HepG2 (cell line): ENCODE data around the gene TMEM252. TPM values are rescaled to one million over a fixed set of nuclear protein-coding genes. Genes with fewer than 3 reads are reported as not detected.

Experiments
- HNRNPK ChIP-seq: fragments of 200-400 bp; formaldehyde crosslinking; IDR thresholded peaks from 2 replicates; pipeline ENCODE4 v1.6.1; 2018; ENCODE audit warnings: low read length, low read depth, moderate library complexity, mild to moderate bottlenecking; ENCODE audit not compliant: poor library complexity, severe bottlenecking
- RNF2 ChIP-seq: fragments of 450-650 bp; conservative IDR thresholded peaks from 2 replicates; pipeline ENCODE4 v1.6.1; 2016; ENCODE audit warnings: low read depth
- ZNF547 ChIP-seq: sonication (generic); formaldehyde crosslinking; IDR thresholded peaks from 2 replicates; pipeline ENCODE4 v1.5.1; 2020; ENCODE audit warnings: mild to moderate bottlenecking, missing genetic modification reagents
- ZNF749 ChIP-seq: sonication (generic); formaldehyde crosslinking; IDR thresholded peaks from 2 replicates; pipeline ENCODE4 v1.8.0; 2022; ENCODE audit warnings: mild to moderate bottlenecking, missing genetic modification reagents, moderate library complexity, borderline replicate concordance
- polyA plus RNA-seq, 8 experiments: library from polyadenylated mRNA; depleted of rRNA in 3 of 8; stranded (reverse) in 7 of 8; unstranded in 1 of 8; fragments of >200 nt; fragmentation: Illumina TruSeq in 4 of 8; extraction: Trizol in 4 of 8; gene quantifications; 2 replicates each; pipeline versions ENCODE4 v1.2.1 to v1.2.3, GENCODE V29; 2011 to 2016; ENCODE audit warnings: low read depth in 4 of 8, missing spikeins in 1 of 8, mixed read lengths in 1 of 8; ENCODE audit not compliant: insufficient read depth in 1 of 8
- total RNA-seq, 5 experiments: library from RNA; depleted of rRNA; stranded (reverse); fragments of >200 nt; fragmentation: Illumina TruSeq; extraction: Trizol; gene quantifications; 2 replicates each; pipeline ENCODE4 v1.2.3, GENCODE V29; 2016; ENCODE audit warnings: low read depth in 1 of 5
- TF ChIP-seq, protein P1 (sequence below): sonication (generic); formaldehyde crosslinking; IDR thresholded peaks from 2 replicates; pipeline ENCODE4 v1.8.1; 2023; ENCODE audit warnings: mild to moderate bottlenecking, inconsistent platforms, moderate library complexity, missing genetic modification reagents, borderline replicate concordance
- TF ChIP-seq, protein P2 (sequence below): sonication (generic); formaldehyde crosslinking; IDR thresholded peaks from 2 replicates; pipeline ENCODE4 v1.9.0; 2021; ENCODE audit warnings: mild to moderate bottlenecking, missing genetic modification reagents
- TF ChIP-seq, protein P3 (sequence below): sonication (generic); formaldehyde crosslinking; IDR thresholded peaks from 2 replicates; pipeline ENCODE4 v1.8.0; 2022; ENCODE audit warnings: mild to moderate bottlenecking, missing genetic modification reagents, borderline replicate concordance

TMEM252 gene
- total and polyA plus RNA-seq, 2 of the 13 experiments (the other 11 are each of a cell fraction or from before 2014, with no cell fraction given), result not detected

DNA sequence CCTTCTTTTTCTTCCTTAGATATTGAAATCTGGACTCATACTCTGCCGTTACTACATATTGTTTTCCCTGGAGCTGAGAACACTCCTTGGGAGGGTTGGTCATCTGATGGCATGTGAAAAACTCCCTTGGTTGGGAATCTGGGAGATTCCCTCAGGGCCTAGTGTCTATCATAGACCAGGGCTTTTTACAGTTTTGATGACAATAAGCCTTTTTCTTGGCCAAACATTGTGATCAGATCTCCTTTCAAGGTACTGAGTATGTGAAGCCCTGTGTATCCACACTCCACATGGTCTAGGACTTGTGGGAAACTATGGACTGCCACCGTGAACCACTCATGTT is 32.9 kb downstream of the TMEM252 start (continued):
- TF ChIP-seq, protein P1, sequence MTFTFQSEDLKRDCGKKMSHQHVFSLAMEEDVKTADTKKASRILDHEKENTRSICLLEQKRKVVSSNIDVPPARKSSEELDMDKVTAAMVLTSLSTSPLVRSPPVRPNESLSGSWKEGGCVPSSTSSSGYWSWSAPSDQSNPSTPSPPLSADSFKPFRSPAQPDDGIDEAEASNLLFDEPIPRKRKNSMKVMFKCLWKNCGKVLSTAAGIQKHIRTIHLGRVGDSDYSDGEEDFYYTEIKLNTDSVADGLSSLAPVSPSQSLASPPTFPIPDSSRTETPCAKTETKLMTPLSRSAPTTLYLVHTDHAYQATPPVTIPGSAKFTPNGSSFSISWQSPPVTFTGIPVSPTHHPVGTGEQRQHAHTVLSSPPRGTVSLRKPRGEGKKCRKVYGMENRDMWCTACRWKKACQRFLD, result no peak
- no peak for TF ChIP-seq ZNF547 (CRISPR knock-in tag)
- TF ChIP-seq, protein P2, sequence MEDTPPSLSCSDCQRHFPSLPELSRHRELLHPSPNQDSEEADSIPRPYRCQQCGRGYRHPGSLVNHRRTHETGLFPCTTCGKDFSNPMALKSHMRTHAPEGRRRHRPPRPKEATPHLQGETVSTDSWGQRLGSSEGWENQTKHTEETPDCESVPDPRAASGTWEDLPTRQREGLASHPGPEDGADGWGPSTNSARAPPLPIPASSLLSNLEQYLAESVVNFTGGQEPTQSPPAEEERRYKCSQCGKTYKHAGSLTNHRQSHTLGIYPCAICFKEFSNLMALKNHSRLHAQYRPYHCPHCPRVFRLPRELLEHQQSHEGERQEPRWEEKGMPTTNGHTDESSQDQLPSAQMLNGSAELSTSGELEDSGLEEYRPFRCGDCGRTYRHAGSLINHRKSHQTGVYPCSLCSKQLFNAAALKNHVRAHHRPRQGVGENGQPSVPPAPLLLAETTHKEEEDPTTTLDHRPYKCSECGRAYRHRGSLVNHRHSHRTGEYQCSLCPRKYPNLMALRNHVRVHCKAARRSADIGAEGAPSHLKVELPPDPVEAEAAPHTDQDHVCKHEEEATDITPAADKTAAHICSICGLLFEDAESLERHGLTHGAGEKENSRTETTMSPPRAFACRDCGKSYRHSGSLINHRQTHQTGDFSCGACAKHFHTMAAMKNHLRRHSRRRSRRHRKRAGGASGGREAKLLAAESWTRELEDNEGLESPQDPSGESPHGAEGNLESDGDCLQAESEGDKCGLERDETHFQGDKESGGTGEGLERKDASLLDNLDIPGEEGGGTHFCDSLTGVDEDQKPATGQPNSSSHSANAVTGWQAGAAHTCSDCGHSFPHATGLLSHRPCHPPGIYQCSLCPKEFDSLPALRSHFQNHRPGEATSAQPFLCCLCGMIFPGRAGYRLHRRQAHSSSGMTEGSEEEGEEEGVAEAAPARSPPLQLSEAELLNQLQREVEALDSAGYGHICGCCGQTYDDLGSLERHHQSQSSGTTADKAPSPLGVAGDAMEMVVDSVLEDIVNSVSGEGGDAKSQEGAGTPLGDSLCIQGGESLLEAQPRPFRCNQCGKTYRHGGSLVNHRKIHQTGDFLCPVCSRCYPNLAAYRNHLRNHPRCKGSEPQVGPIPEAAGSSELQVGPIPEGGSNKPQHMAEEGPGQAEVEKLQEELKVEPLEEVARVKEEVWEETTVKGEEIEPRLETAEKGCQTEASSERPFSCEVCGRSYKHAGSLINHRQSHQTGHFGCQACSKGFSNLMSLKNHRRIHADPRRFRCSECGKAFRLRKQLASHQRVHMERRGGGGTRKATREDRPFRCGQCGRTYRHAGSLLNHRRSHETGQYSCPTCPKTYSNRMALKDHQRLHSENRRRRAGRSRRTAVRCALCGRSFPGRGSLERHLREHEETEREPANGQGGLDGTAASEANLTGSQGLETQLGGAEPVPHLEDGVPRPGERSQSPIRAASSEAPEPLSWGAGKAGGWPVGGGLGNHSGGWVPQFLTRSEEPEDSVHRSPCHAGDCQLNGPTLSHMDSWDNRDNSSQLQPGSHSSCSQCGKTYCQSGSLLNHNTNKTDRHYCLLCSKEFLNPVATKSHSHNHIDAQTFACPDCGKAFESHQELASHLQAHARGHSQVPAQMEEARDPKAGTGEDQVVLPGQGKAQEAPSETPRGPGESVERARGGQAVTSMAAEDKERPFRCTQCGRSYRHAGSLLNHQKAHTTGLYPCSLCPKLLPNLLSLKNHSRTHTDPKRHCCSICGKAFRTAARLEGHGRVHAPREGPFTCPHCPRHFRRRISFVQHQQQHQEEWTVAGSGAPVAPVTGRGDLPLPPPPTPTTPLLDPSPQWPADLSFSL, result no peak
- no peak for TF ChIP-seq ZNF749 (CRISPR knock-in tag)
- TF ChIP-seq, protein P3, sequence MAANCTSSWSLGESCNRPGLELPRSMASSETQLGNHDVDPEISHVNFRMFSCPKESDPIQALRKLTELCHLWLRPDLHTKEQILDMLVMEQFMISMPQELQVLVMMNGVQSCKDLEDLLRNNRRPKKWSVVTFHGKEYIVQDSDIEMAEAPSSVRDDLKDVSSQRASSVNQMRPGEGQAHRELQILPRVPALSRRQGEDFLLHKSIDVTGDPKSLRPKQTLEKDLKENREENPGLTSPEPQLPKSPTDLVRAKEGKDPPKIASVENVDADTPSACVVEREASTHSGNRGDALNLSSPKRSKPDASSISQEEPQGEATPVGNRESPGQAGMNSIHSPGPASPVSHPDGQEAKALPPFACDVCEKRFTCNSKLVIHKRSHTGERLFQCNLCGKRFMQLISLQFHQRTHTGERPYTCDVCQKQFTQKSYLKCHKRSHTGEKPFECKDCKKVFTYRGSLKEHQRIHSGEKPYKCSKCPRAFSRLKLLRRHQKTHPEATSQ, result no peak
- no peak for TF ChIP-seq RNF2
- no peak for TF ChIP-seq HNRNPK
